WTC11 (cell line): ENCODE results near the gene APELA.

Source experiments
- FOXP1 ChIP-seq: sonication (generic); formaldehyde crosslinking; IDR thresholded peaks from 2 replicates; pipeline ENCODE4 v1.8.0; 2022; ENCODE audit warnings: missing genetic modification reagents, mild to moderate bottlenecking, moderate library complexity, borderline replicate concordance
- JUN ChIP-seq: sonication (generic); formaldehyde crosslinking; IDR thresholded peaks from 2 replicates; pipeline ENCODE4 v1.8.0; 2023; ENCODE audit warnings: mild to moderate bottlenecking, missing genetic modification reagents
- NR1H2 ChIP-seq: sonication (generic); formaldehyde crosslinking; IDR thresholded peaks from 2 replicates; pipeline ENCODE4 v1.9.0; 2021; ENCODE audit warnings: mild to moderate bottlenecking, moderate library complexity, missing genetic modification reagents
- NR2C2 ChIP-seq: sonication (generic); formaldehyde crosslinking; IDR thresholded peaks from 2 replicates; pipeline ENCODE4 v1.8.0; 2022; ENCODE audit warnings: mild to moderate bottlenecking, missing genetic modification reagents
- SMAD3 ChIP-seq: sonication (generic); formaldehyde crosslinking; IDR thresholded peaks from 2 replicates; pipeline ENCODE4 v1.8.0; 2022; ENCODE audit warnings: missing genetic modification reagents, mild to moderate bottlenecking, borderline replicate concordance
- SP1 ChIP-seq: sonication (generic); formaldehyde crosslinking; conservative IDR thresholded peaks from 2 replicates; pipeline ENCODE4 v1.8.1; 2022; ENCODE audit warnings: missing genetic modification reagents
- ZNF138 ChIP-seq: sonication (generic); formaldehyde crosslinking; conservative IDR thresholded peaks from 2 replicates; pipeline ENCODE4 v1.8.1; 2022; ENCODE audit warnings: mild to moderate bottlenecking, moderate library complexity, missing genetic modification reagents
- ZNF423 ChIP-seq: fragments of 250-450 bp; sonication (Bioruptor Pico); IDR thresholded peaks from 2 replicates; pipeline ENCODE4 v2.1.2; 2022; ENCODE audit warnings: mild to moderate bottlenecking, moderate library complexity
- TF ChIP-seq, protein P1 (sequence below): fragments of 200-600 bp; IDR thresholded peaks from 2 replicates; pipeline ENCODE4 v1.8.0; 2022; ENCODE audit warnings: antibody characterized with exemption
- TF ChIP-seq, protein P2 (sequence below): sonication (generic); formaldehyde crosslinking; IDR thresholded peaks from 2 replicates; pipeline ENCODE4 v1.8.0; 2022; ENCODE audit warnings: mild to moderate bottlenecking, missing genetic modification reagents

- TF ChIP-seq ZNF423: no peak
- TF ChIP-seq, protein P1, sequence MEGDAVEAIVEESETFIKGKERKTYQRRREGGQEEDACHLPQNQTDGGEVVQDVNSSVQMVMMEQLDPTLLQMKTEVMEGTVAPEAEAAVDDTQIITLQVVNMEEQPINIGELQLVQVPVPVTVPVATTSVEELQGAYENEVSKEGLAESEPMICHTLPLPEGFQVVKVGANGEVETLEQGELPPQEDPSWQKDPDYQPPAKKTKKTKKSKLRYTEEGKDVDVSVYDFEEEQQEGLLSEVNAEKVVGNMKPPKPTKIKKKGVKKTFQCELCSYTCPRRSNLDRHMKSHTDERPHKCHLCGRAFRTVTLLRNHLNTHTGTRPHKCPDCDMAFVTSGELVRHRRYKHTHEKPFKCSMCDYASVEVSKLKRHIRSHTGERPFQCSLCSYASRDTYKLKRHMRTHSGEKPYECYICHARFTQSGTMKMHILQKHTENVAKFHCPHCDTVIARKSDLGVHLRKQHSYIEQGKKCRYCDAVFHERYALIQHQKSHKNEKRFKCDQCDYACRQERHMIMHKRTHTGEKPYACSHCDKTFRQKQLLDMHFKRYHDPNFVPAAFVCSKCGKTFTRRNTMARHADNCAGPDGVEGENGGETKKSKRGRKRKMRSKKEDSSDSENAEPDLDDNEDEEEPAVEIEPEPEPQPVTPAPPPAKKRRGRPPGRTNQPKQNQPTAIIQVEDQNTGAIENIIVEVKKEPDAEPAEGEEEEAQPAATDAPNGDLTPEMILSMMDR: no peak
- no peak for TF ChIP-seq SMAD3
- TF ChIP-seq FOXP1: no peak
- no peak for TF ChIP-seq NR2C2 (CRISPR knock-in tag)
- TF ChIP-seq SP1 (CRISPR knock-in tag): no peak
- TF ChIP-seq NR1H2 (CRISPR knock-in tag): no peak
- TF ChIP-seq, protein P2, sequence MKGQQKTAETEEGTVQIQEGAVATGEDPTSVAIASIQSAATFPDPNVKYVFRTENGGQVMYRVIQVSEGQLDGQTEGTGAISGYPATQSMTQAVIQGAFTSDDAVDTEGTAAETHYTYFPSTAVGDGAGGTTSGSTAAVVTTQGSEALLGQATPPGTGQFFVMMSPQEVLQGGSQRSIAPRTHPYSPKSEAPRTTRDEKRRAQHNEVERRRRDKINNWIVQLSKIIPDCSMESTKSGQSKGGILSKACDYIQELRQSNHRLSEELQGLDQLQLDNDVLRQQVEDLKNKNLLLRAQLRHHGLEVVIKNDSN (CRISPR knock-in tag): no peak
- TF ChIP-seq ZNF138 (CRISPR knock-in tag): no peak
- TF ChIP-seq JUN (CRISPR knock-in tag): no peak
These were observed 53.7 kb downstream of the APELA start for GRCh38 chr4:164930647-164931046.
